Osteoblast (primary cell): ENCODE results near the gene CFAP90. TPM values are rescaled to one million over a fixed set of nuclear protein-coding genes. Genes with fewer than 3 reads are reported as not detected.

ENCODE experiments used
- DNase-seq: peaks from one replicate; pipeline ENCODE4 v3.0.0; 2011; ENCODE audit warnings: low spot score, mixed read lengths; ENCODE audit not compliant: insufficient read length; ENCODE audit errors: missing footprints
- H2AFZ ChIP-seq: 2 replicates; pipeline ENCODE4 v1.6.0; 2011; ENCODE audit warnings: mild to moderate bottlenecking, low read length
- H3K27ac ChIP-seq: 2 replicates; pipeline ENCODE4 v1.5.1; 2011; ENCODE audit warnings: mild to moderate bottlenecking, low read depth, low read length, moderate library complexity
- H3K27me3 ChIP-seq: 2 replicates; pipeline ENCODE4 v1.6.0; 2012; ENCODE audit warnings: mild to moderate bottlenecking, control low read depth, inconsistent platforms, low read length, moderate library complexity; ENCODE audit not compliant: insufficient read depth
- H3K36me3 ChIP-seq: 2 replicates; pipeline ENCODE4 v1.5.1; 2011; ENCODE audit warnings: mild to moderate bottlenecking, low read length, control low read depth, moderate library complexity; ENCODE audit not compliant: insufficient read depth
- H3K4me1 ChIP-seq: 2 replicates; pipeline ENCODE4 v1.5.1; 2011; ENCODE audit warnings: mild to moderate bottlenecking, low read length, control low read depth, moderate library complexity; ENCODE audit not compliant: insufficient read depth
- H3K4me2 ChIP-seq: 2 replicates; pipeline ENCODE4 v1.6.0; 2011; ENCODE audit warnings: mild to moderate bottlenecking, low read length; ENCODE audit not compliant: insufficient read depth
- H3K4me3 ChIP-seq: fragments of 200-600 bp; sonication (generic); 3 replicates; pipeline ENCODE4 v1.5.1; 2012; ENCODE audit warnings: mild to moderate bottlenecking, low read length, inconsistent platforms; ENCODE audit not compliant: insufficient read depth
- H3K79me2 ChIP-seq: 2 replicates; pipeline ENCODE4 v1.6.0; 2012; ENCODE audit warnings: mild to moderate bottlenecking, low read length, control low read depth, inconsistent platforms; ENCODE audit not compliant: insufficient read depth
- H3K9me3 ChIP-seq: 2 replicates; pipeline ENCODE4 v1.5.1; 2011; ENCODE audit warnings: low read depth, low read length, control low read depth
- H4K20me1 ChIP-seq: 2 replicates; pipeline ENCODE4 v1.6.0; 2012; ENCODE audit warnings: mild to moderate bottlenecking, low read length, control low read depth; ENCODE audit not compliant: insufficient read depth
- total RNA-seq: library from RNA; depleted of rRNA; stranded (reverse); fragments of >200 nt; gene quantifications from 2 replicates; pipeline ENCODE4 v1.2.3, GENCODE V29; 2012
- TF ChIP-seq, protein P1 (sequence below): IDR thresholded peaks from 2 replicates; pipeline ENCODE4 v1.5.1; 2011; ENCODE audit warnings: mild to moderate bottlenecking, low read depth, low read length, moderate library complexity; ENCODE audit errors: extremely low read depth

CFAP90 gene
- total RNA-seq, 1 donor = 1.1 TPM

DNA sequence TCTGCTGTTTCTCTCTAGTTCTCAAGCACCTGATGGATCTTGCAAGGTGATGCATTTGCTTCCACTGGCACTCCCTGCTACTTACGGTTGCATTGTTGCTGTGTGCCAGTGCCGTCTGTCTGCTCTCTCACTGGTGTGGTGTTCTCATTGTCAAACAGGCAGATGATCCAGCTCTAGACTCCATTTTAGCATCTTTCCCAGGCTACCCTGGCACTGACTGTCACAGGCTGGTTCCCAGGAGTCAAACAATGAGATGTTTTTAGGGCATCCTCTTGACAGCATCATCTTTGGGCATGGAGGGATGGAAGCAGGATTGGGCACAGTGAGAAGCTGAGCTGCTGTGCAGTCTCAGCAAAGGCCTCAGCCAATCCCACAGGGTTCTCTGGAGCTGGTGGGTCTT, 30.9 kb upstream of the CFAP90 start:
- H3K79me2 ChIP-seq = peaks cover 34% of the 10 kb centered on the region
- H2AFZ ChIP-seq = no peak overlapping the region
- H3K27ac ChIP-seq = no peak overlapping the region
- H3K4me3 ChIP-seq = no peak overlapping the region
- H3K9me3 ChIP-seq = no peaks in the 10 kb centered on the region
- peaks cover 23% of the 10 kb centered on the region for H3K4me1 ChIP-seq
- H3K36me3 ChIP-seq = peaks cover 62% of the 10 kb centered on the region
- H3K4me2 ChIP-seq = no peak overlapping the region
- no peak for DNase-seq
- H4K20me1 ChIP-seq = peaks cover 22% of the 10 kb centered on the region
- TF ChIP-seq, protein P1, sequence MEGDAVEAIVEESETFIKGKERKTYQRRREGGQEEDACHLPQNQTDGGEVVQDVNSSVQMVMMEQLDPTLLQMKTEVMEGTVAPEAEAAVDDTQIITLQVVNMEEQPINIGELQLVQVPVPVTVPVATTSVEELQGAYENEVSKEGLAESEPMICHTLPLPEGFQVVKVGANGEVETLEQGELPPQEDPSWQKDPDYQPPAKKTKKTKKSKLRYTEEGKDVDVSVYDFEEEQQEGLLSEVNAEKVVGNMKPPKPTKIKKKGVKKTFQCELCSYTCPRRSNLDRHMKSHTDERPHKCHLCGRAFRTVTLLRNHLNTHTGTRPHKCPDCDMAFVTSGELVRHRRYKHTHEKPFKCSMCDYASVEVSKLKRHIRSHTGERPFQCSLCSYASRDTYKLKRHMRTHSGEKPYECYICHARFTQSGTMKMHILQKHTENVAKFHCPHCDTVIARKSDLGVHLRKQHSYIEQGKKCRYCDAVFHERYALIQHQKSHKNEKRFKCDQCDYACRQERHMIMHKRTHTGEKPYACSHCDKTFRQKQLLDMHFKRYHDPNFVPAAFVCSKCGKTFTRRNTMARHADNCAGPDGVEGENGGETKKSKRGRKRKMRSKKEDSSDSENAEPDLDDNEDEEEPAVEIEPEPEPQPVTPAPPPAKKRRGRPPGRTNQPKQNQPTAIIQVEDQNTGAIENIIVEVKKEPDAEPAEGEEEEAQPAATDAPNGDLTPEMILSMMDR = no peak
- no peaks in the 10 kb centered on the region for H3K27me3 ChIP-seq

DNA sequence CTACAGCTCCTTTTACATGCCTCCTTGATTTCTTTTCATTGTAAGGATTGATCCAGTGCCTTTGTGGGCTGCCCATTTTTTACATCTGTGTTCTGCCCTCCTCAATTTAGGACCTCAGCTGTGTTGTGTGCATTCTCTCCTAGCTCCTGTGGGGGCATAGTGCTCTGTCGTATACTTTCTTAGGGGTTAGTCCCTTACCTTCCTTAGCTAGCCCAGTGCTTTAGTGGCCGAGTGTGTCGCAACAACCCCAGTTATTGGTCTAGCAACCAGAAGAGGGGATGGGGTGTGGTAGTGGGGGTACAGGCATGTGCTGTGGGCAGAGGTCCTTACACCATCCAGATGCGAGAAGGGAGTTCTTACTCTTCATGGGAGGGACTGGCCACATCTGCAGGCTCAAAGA, 30.2 kb upstream of the CFAP90 start:
- Histone ChIP-seq H4K20me1 (peaks cover 25% of the 10 kb centered on the region), H3K36me3 (peaks cover 66% of the 10 kb centered on the region), H3K27ac (no peak overlapping the region), H3K4me3 (no peak overlapping the region), H3K4me2 (no peak overlapping the region), H3K9me3 (no peaks in the 10 kb centered on the region), H3K4me1 (peaks cover 30% of the 10 kb centered on the region), H3K79me2 (peaks cover 35% of the 10 kb centered on the region), H3K27me3 (no peaks in the 10 kb centered on the region), H2AFZ (no peak overlapping the region)
- DNase-seq = no peak
- TF ChIP-seq, protein P1 = no peak

DNA sequence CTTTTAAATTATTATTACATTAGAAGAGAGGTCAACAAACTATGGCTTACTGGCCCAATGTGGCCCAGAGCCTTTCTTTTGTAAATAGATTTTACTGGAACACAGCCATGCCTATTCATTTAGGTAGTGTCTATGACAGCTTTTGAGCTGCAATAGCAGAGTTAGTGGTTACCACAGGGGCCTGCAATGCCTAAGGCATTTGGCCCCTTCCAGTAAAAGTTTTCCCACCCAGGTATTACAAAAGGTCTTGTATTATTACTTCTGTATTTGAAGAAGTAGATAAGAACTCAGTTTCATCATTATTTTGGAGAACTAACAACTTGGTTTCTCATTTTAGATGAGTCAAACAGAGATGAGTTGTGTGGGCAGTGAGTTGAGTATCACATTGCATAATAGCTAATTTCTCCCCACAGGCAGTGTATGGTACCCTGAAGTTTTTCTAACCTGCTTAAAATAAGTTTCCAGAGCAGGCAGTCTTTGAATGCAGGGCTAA, 27.5 kb upstream of the CFAP90 start:
- H4K20me1 ChIP-seq = peaks cover 25% of the 10 kb centered on the region

DNA sequence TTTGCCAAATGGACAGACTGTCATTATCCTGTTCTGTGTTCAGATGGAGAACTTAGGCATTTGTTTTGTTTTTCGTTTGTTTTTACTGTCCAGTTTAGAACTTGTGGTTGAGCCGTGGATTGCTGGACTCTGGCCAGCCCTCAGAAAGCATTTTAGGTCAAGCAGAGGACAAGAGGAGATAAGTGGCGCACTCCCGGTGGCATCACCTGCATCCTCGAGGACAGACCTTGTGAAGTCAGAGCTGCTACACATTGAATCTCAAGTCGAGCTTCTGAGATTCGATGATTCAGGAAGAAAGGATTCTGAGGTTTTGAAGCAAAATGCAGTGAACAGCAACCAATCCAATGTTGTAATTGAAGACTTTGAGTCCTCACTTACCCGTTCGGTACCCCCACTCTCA, 26.9 kb upstream of the CFAP90 start:
- DNase-seq = no peak
- H3K27me3 ChIP-seq = no peaks in the 10 kb centered on the region
- peaks cover 53% of the 10 kb centered on the region for H3K36me3 ChIP-seq
- H3K9me3 ChIP-seq = no peaks in the 10 kb centered on the region
- peaks cover 58% of the 10 kb centered on the region for H3K79me2 ChIP-seq
- peak overlapping the region; percentile 82 for H3K27ac ChIP-seq
- no peak overlapping the region for H2AFZ ChIP-seq
- H4K20me1 ChIP-seq = peaks cover 25% of the 10 kb centered on the region
- peaks cover 30% of the 10 kb centered on the region for H3K4me1 ChIP-seq
- peak overlapping the region; percentile 6 for H3K4me2 ChIP-seq
- TF ChIP-seq, protein P1 = no peak
- no peak overlapping the region for H3K4me3 ChIP-seq

More for the DNA sequence above, 27.5 kb upstream of the CFAP90 start:
- TF ChIP-seq, protein P1 = no peak
- Histone ChIP-seq H3K9me3 (no peaks in the 10 kb centered on the region), H3K4me1 (peaks cover 30% of the 10 kb centered on the region), H3K27ac (peak overlapping the region; percentile 82), H3K79me2 (peaks cover 55% of the 10 kb centered on the region), H3K27me3 (no peaks in the 10 kb centered on the region), H2AFZ (no peak overlapping the region), H3K4me3 (no peak overlapping the region), H3K4me2 (peak overlapping the region; percentile 24), H3K36me3 (peaks cover 58% of the 10 kb centered on the region)
- peak; percentile 62 for DNase-seq
